Measurements from ENCODE around the gene ETS1. TPM values are rescaled to one million over a fixed set of nuclear protein-coding genes. Genes with fewer than 3 reads are reported as not detected.
A peak's percentile ranks its signal among the peaks of the same experiment; 100 is the strongest.

The ETS1 gene
- total RNA-seq, 1 donor from 2014 or later: 88.0 TPM

- Histone ChIP-seq H3K27me3 (no peaks in the 10 kb centered on the region), H3K27ac (peak overlapping the region; percentile 72 to 76), H3K36me3 (peaks cover 0 to 8% of the 10 kb centered on the region in 2 donors), H3K9me3 (no peaks in the 10 kb centered on the region), H3K4me3 (peak overlapping the region; percentile 84 to 86), H3K4me1 (peaks cover 5 to 39% of the 10 kb centered on the region in 2 donors)
- intact Hi-C loops (cut with DNase I): no loop called here
- TF ChIP-seq CTCF (IDR thresholded peaks at IDR 0.05): no peak
- no peak for DNase-seq (ENCODE audit: low spot score in 2 of 2)
These were observed 69.7 kb downstream of the ETS1 start for GRCh38 chr11:128517451-128518230.

GRCh38 chr11:128516886-128517285, 70.5 kb downstream of the ETS1 start:
- no peaks in the 10 kb centered on the region for H3K27me3 ChIP-seq
- H3K36me3 ChIP-seq: peaks cover 0 to 13% of the 10 kb centered on the region in 2 donors
- peaks cover 5 to 47% of the 10 kb centered on the region in 2 donors for H3K4me1 ChIP-seq
- H3K27ac ChIP-seq: peak overlapping the region; percentile 72 to 76
- no peaks in the 10 kb centered on the region for H3K9me3 ChIP-seq
- intact Hi-C loops (cut with DNase I): no loop called here
- TF ChIP-seq CTCF (IDR thresholded peaks at IDR 0.05): no peak
- DNase-seq (ENCODE audit: low spot score in 2 of 2): no peak
- H3K4me3 ChIP-seq: peak overlapping the region; percentile 84 to 86

- H3K4me1 ChIP-seq: peaks cover 5 to 55% of the 10 kb centered on the region in 2 donors
- no peaks in the 10 kb centered on the region for H3K9me3 ChIP-seq
- H3K36me3 ChIP-seq: peaks cover 0 to 13% of the 10 kb centered on the region in 2 donors
- H3K27me3 ChIP-seq: no peaks in the 10 kb centered on the region
- peak overlapping the region in 1 of 2 donors; percentile 84 for H3K4me3 ChIP-seq
- no peak for DNase-seq (ENCODE audit: low spot score in 2 of 2)
- no peak for TF ChIP-seq CTCF (IDR thresholded peaks at IDR 0.05)
- peak overlapping the region in 1 of 2 donors; percentile 72 for H3K27ac ChIP-seq
- intact Hi-C loops (cut with DNase I): no loop called here
These were observed 71.3 kb downstream of the ETS1 start for GRCh38 chr11:128515826-128516778.

GRCh38 chr11:128515086-128515485, 72.3 kb downstream of the ETS1 start:
- no peaks in the 10 kb centered on the region for H3K9me3 ChIP-seq
- H3K4me3 ChIP-seq: peak overlapping the region in 1 of 2 donors; percentile 84
- H3K4me1 ChIP-seq: peaks cover 5 to 60% of the 10 kb centered on the region in 2 donors
- intact Hi-C loops (cut with DNase I): no loop called here
- no peak for DNase-seq (ENCODE audit: low spot score in 2 of 2)
- peaks cover 0 to 13% of the 10 kb centered on the region in 2 donors for H3K36me3 ChIP-seq
- TF ChIP-seq CTCF (IDR thresholded peaks at IDR 0.05): no peak
- H3K27me3 ChIP-seq: no peaks in the 10 kb centered on the region
- no peak overlapping the region for H3K27ac ChIP-seq

- TF ChIP-seq CTCF (IDR thresholded peaks at IDR 0.05): no peak
- Histone ChIP-seq H3K4me3 (peak overlapping the region in 1 of 2 donors; percentile 10), H3K27ac (peak overlapping the region in 1 of 2 donors; percentile 9), H3K36me3 (peaks cover 0 to 13% of the 10 kb centered on the region in 2 donors), H3K9me3 (no peaks in the 10 kb centered on the region), H3K4me1 (peaks cover 5 to 60% of the 10 kb centered on the region in 2 donors), H3K27me3 (no peaks in the 10 kb centered on the region)
- intact Hi-C loops (cut with DNase I): no loop called here
- DNase-seq (ENCODE audit: low spot score in 2 of 2): no peak
These were observed 73.3 kb downstream of the ETS1 start for GRCh38 chr11:128513915-128514681.
